ENCODE data around the gene ECE1. TPM values are rescaled to one million over a fixed set of nuclear protein-coding genes. Genes with fewer than 3 reads are reported as not detected.

Gene ECE1
- total and polyA plus RNA-seq, 2 donors (not counting 1 experiment from before 2014, with no cell fraction given), result 131 to 138 TPM

DNA sequence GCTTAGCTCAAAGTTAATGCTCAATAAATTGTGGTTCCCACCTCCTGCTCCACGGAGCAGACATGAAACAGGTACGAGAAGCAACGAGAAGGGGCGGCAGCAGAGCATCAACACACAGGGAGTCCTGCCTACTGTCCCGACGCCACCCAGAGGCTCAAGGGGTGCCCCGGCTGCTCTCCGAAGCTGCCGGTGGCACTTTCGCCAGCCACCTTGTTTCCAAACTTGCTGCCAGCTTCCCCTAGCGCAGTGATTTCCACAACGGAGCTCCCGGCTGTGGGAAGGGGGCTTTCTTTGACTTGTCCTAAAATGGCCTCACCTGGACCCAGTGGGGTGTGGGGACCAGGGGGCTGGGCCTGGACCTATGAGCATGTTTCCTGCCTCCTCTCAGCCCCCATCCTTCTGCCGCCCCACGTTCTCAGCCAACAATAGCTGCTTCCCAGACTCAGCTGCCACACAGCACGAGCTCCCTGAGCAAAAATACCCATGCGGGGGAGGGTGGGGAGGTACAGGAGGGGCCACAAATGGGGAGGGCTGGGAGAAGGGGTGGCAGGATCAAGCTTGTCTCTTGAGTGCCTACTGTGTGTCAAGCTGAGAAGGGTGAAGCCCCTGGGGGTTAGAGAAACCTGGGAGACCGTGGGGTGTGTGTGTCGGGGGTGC lies 35.6 kb upstream of the ECE1 start:
- Histone ChIP-seq H3K27ac (ENCODE audit: insufficient read depth, low read length) (peak overlapping the region; percentile 64), H4K20me1 (ENCODE audit: control insufficient read depth, extremely low read depth, insufficient read depth, low read length) (no peaks in the 10 kb centered on the region), H3K27me3 (ENCODE audit: control insufficient read depth, insufficient read depth, low read length) (no peaks in the 10 kb centered on the region), H3K4me2 (ENCODE audit: extremely low read depth, insufficient read depth, low read length) (peak overlapping the region; percentile 61), H3K79me2 (ENCODE audit: control insufficient read depth, insufficient read depth, low read length) (peaks cover 66% of the 10 kb centered on the region), H3K9me3 (ENCODE audit: control insufficient read depth, insufficient read depth, low read depth, low read length) (no peaks in the 10 kb centered on the region), H3K36me3 (ENCODE audit: control insufficient read depth, insufficient read depth, low read length) (peaks cover 4% of the 10 kb centered on the region), H3K4me1 (ENCODE audit: control insufficient read depth, extremely low read depth, insufficient read depth, low read length) (peaks cover 57% of the 10 kb centered on the region), H2AFZ (ENCODE audit: low read length) (no peak overlapping the region), H3K9ac (ENCODE audit: insufficient read depth, low read length) (no peak overlapping the region), H3K4me3 (replicated peaks in 1 of 4; ENCODE audit: control extremely low read depth in 1 of 4, insufficient read depth in 1 of 4, low read depth in 3 of 4, low read length in 4 of 4) (no peak overlapping the region)
- no peak for TF ChIP-seq EZH2 (IDR thresholded peaks at IDR 0.05; ENCODE audit: low read length, missing control alignments)
- no peak for TF ChIP-seq CTCF (conservative IDR thresholded peaks at IDR 0.05 in 1 of 2, IDR thresholded peaks at IDR 0.05 in 1 of 2; ENCODE audit: low read depth in 1 of 2, low read length in 2 of 2)
- DNase-seq (ENCODE audit: low read depth in 2 of 2), result no peak

- Histone ChIP-seq H3K4me1 (ENCODE audit: control insufficient read depth, extremely low read depth, insufficient read depth, low read length) (peaks cover 63% of the 10 kb centered on the region), H3K79me2 (ENCODE audit: control insufficient read depth, insufficient read depth, low read length) (peaks cover 65% of the 10 kb centered on the region), H4K20me1 (ENCODE audit: control insufficient read depth, extremely low read depth, insufficient read depth, low read length) (no peaks in the 10 kb centered on the region), H3K36me3 (ENCODE audit: control insufficient read depth, insufficient read depth, low read length) (peaks cover 4% of the 10 kb centered on the region), H3K27me3 (ENCODE audit: control insufficient read depth, insufficient read depth, low read length) (no peaks in the 10 kb centered on the region), H3K9ac (ENCODE audit: insufficient read depth, low read length) (peak overlapping the region; percentile 45), H2AFZ (ENCODE audit: low read length) (no peak overlapping the region), H3K4me3 (replicated peaks in 1 of 4; ENCODE audit: control extremely low read depth in 1 of 4, insufficient read depth in 1 of 4, low read depth in 3 of 4, low read length in 4 of 4) (peak overlapping the region in 1 of 4 experiments; percentile 6), H3K9me3 (ENCODE audit: control insufficient read depth, insufficient read depth, low read depth, low read length) (no peaks in the 10 kb centered on the region), H3K4me2 (ENCODE audit: extremely low read depth, insufficient read depth, low read length) (peak overlapping the region; percentile 61), H3K27ac (ENCODE audit: insufficient read depth, low read length) (peak overlapping the region; percentile 64)
- no peak for DNase-seq (ENCODE audit: low read depth in 2 of 2)
- TF ChIP-seq CTCF (conservative IDR thresholded peaks at IDR 0.05 in 1 of 2, IDR thresholded peaks at IDR 0.05 in 1 of 2; ENCODE audit: low read depth in 1 of 2, low read length in 2 of 2) (no peak), EZH2 (IDR thresholded peaks at IDR 0.05; ENCODE audit: low read length, missing control alignments) (no peak)
These were observed 35.0 kb upstream of the ECE1 start for GRCh38 chr1:21325231-21325718.

DNA sequence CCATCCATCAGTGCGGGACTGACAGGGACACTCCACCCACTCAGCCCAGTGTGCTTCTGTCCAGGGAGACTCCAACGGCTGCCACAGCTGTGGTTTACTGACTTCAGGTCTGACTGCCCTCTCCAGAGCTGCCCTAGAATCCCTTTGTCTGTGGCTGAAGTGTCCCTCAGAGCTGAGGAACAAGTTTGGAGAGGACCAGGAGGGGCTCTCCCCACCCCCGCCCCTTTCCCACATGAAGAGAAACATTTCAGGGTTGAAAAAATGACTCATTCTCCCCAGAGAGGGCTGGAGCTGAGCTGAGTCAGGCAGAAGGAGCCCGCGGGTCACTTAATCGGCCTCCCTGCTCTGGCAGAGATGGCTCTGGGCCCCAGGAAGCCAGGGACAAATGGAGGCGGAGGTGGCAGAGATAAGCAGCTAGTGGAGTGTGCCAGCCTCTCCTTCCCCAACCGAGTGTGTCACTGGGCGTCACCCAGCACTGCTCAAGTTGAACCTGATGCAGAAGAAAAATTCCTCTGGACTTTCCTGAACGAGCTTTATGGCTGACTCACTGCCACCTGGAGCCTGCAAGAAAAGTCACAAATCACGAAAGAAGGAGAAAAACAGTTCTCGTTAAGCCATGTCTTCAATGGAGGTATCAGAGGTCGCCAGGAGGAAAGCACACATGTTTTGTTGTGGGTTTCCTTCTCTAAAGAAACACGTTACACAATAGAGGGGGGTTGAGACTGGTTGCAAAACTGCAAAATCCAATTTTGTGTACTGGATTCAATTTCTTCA lies 34.3 kb upstream of the ECE1 start:
- peaks cover 66% of the 10 kb centered on the region for H3K79me2 ChIP-seq (ENCODE audit: control insufficient read depth, insufficient read depth, low read length)
- no peak overlapping the region for H2AFZ ChIP-seq (ENCODE audit: low read length)
- peaks cover 67% of the 10 kb centered on the region for H3K4me1 ChIP-seq (ENCODE audit: control insufficient read depth, extremely low read depth, insufficient read depth, low read length)
- H3K27ac ChIP-seq (ENCODE audit: insufficient read depth, low read length), result peak overlapping the region; percentile 64
- H3K36me3 ChIP-seq (ENCODE audit: control insufficient read depth, insufficient read depth, low read length), result peaks cover 4% of the 10 kb centered on the region
- no peaks in the 10 kb centered on the region for H4K20me1 ChIP-seq (ENCODE audit: control insufficient read depth, extremely low read depth, insufficient read depth, low read length)
- H3K9ac ChIP-seq (ENCODE audit: insufficient read depth, low read length), result no peak overlapping the region
- H3K27me3 ChIP-seq (ENCODE audit: control insufficient read depth, insufficient read depth, low read length), result no peaks in the 10 kb centered on the region
- H3K9me3 ChIP-seq (ENCODE audit: control insufficient read depth, insufficient read depth, low read depth, low read length), result no peaks in the 10 kb centered on the region
- no peak overlapping the region for H3K4me3 ChIP-seq (replicated peaks in 1 of 4; ENCODE audit: control extremely low read depth in 1 of 4, insufficient read depth in 1 of 4, low read depth in 3 of 4, low read length in 4 of 4)
- peak; percentile 90 to 92 for DNase-seq (ENCODE audit: low read depth in 2 of 2)
- peak overlapping the region; percentile 61 for H3K4me2 ChIP-seq (ENCODE audit: extremely low read depth, insufficient read depth, low read length)
- TF ChIP-seq CTCF (conservative IDR thresholded peaks at IDR 0.05 in 1 of 2, IDR thresholded peaks at IDR 0.05 in 1 of 2; ENCODE audit: low read depth in 1 of 2, low read length in 2 of 2), result no peak
- no peak for TF ChIP-seq EZH2 (IDR thresholded peaks at IDR 0.05; ENCODE audit: low read length, missing control alignments)
